ENCODE measurements around the gene PTGDR2. TPM values are rescaled to one million over a fixed set of nuclear protein-coding genes. Genes with fewer than 3 reads are reported as not detected.

The PTGDR2 gene
- total and polyA plus RNA-seq, 2 experiments from 2014 or later = 0.07 to 0.09 TPM

DNA sequence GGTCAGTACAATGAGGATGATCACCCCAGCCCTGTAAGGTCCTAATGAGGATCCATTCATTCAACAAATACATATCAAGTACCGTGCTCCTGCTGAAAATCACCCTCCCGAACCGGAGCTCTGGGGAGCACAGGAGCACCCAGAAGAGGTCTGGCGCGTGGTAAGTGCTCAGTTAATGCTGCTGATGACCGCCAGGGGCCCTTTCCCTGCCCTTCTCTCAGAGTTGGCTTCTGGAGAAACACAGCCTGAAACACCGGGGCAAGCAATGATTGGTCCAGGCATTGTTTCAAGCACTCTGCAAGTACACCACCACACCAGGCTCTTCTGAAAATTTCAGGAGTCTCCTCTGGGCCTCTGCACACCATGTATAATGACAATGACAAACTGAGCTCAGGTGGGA lies 17.6 kb downstream of the PTGDR2 start:
- peak; percentile 23 to 53 for DNase-seq (ENCODE audit: low read depth in 1 of 2, low spot score in 1 of 2)
- Histone ChIP-seq H3K36me3 (no peaks in the 10 kb centered on the region), H3K9me3 (ENCODE audit: low read depth) (no peaks in the 10 kb centered on the region), H3K27ac (no peak overlapping the region), H3K27me3 (peaks cover 22% of the 10 kb centered on the region), H3K4me3 (no peak overlapping the region), H3K4me1 (ENCODE audit: low read depth) (peaks cover 9% of the 10 kb centered on the region)
- TF ChIP-seq, protein P1, sequence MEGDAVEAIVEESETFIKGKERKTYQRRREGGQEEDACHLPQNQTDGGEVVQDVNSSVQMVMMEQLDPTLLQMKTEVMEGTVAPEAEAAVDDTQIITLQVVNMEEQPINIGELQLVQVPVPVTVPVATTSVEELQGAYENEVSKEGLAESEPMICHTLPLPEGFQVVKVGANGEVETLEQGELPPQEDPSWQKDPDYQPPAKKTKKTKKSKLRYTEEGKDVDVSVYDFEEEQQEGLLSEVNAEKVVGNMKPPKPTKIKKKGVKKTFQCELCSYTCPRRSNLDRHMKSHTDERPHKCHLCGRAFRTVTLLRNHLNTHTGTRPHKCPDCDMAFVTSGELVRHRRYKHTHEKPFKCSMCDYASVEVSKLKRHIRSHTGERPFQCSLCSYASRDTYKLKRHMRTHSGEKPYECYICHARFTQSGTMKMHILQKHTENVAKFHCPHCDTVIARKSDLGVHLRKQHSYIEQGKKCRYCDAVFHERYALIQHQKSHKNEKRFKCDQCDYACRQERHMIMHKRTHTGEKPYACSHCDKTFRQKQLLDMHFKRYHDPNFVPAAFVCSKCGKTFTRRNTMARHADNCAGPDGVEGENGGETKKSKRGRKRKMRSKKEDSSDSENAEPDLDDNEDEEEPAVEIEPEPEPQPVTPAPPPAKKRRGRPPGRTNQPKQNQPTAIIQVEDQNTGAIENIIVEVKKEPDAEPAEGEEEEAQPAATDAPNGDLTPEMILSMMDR (IDR thresholded peaks at IDR 0.05; ENCODE audit: low read depth, low read length) = peak; percentile 52

DNA sequence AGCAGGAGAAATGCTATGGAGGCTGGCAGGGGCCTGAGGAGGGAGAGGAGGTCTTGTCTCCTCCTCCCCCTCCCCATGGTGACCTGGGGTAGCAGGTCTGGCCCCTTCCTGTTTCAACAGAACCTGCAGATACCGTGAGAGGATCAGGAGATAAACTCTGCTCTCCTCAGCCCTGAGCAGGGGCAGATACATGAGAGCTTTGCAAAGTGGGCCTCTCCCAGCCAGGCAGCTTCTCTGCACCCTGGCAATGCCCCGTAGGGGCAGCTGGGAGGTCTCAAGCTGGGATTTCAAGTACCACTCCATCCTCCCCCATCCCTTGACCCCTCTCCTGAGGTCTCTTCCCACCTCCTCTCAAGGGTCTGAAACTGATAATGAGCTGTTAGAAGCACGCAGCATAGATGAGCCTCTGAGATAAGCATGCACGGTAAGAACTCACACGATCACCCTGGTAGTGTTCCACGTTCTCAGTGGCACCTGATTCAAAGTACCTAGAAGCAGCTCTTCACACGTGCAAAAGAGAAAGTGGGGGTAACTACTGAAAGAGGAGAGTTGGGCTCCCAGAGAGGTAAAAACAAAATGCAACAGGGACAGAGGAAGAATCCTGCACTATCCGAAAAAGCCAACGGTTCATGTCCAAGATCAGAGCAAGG lies 18.8 kb downstream of the PTGDR2 start:
- H3K27ac ChIP-seq = no peak overlapping the region
- H3K4me1 ChIP-seq (ENCODE audit: low read depth) = peaks cover 9% of the 10 kb centered on the region
- no peaks in the 10 kb centered on the region for H3K36me3 ChIP-seq
- no peaks in the 10 kb centered on the region for H3K9me3 ChIP-seq (ENCODE audit: low read depth)
- TF ChIP-seq, protein P1 (IDR thresholded peaks at IDR 0.05; ENCODE audit: low read depth, low read length) = no peak
- peak in 1 of 2 donors; percentile 13 for DNase-seq (ENCODE audit: low read depth in 1 of 2, low spot score in 1 of 2)
- H3K4me3 ChIP-seq = no peak overlapping the region
- H3K27me3 ChIP-seq = peaks cover 33% of the 10 kb centered on the region

- DNase-seq (ENCODE audit: low read depth in 1 of 2, low spot score in 1 of 2) = no peak
- H3K4me1 ChIP-seq (ENCODE audit: low read depth) = peaks cover 9% of the 10 kb centered on the region
- no peaks in the 10 kb centered on the region for H3K36me3 ChIP-seq
- no peak overlapping the region for H3K27ac ChIP-seq
- H3K27me3 ChIP-seq = peaks cover 42% of the 10 kb centered on the region
- no peaks in the 10 kb centered on the region for H3K9me3 ChIP-seq (ENCODE audit: low read depth)
- H3K4me3 ChIP-seq = no peak overlapping the region
- TF ChIP-seq, protein P1 (IDR thresholded peaks at IDR 0.05; ENCODE audit: low read depth, low read length) = no peak
Observed at GRCh38 chr11:60835534-60835846, 20.3 kb downstream of the PTGDR2 start.

- Histone ChIP-seq H3K36me3 (no peaks in the 10 kb centered on the region), H3K4me3 (no peak overlapping the region), H3K27me3 (peaks cover 43% of the 10 kb centered on the region), H3K27ac (no peak overlapping the region), H3K9me3 (ENCODE audit: low read depth) (no peaks in the 10 kb centered on the region), H3K4me1 (ENCODE audit: low read depth) (peaks cover 9% of the 10 kb centered on the region)
- TF ChIP-seq, protein P1 (IDR thresholded peaks at IDR 0.05; ENCODE audit: low read depth, low read length) = no peak
- DNase-seq (ENCODE audit: low read depth in 1 of 2, low spot score in 1 of 2) = no peak
Observed at GRCh38 chr11:60834742-60835533, 20.8 kb downstream of the PTGDR2 start.

GRCh38 chr11:60831501-60832079 lies 24.2 kb downstream of the PTGDR2 start:
- TF ChIP-seq, protein P1 (IDR thresholded peaks at IDR 0.05; ENCODE audit: low read depth, low read length) = no peak
- peak in 1 of 2 donors; percentile 47 for DNase-seq (ENCODE audit: low read depth in 1 of 2, low spot score in 1 of 2)
- Histone ChIP-seq H3K9me3 (ENCODE audit: low read depth) (no peaks in the 10 kb centered on the region), H3K4me1 (ENCODE audit: low read depth) (peaks cover 1% of the 10 kb centered on the region), H3K27ac (no peak overlapping the region), H3K4me3 (no peak overlapping the region), H3K36me3 (no peaks in the 10 kb centered on the region), H3K27me3 (peaks cover 43% of the 10 kb centered on the region)

Measured in cardiac muscle cell (in vitro differentiated cells and primary cell).